Measurements from ENCODE around the gene ALOX12B. TPM values are rescaled to one million over a fixed set of nuclear protein-coding genes. Genes with fewer than 3 reads are reported as not detected.

ALOX12B gene
- total RNA-seq (0.29 and 0.69 TPM in 2 replicates), polyA plus RNA-seq (0.14 and 0.57 TPM in 2 replicates), polyA minus RNA-seq (0.09 and 0.86 TPM in 2 replicates)
- 0.61 TPM for total RNA-seq (2013)

GRCh38 chr17:8087075-8087951 is at the start of gene ALOX12B:
TSS of gene ALOX12B (minus strand) at chr17:8087716. CDS start at chr17:8087442, 274 bp downstream.
- no peak within 1 kb of the TSS for H3K27ac ChIP-seq (ENCODE audit: low read length in 2 of 2)
- ChIA-PET CTCF (interaction anchor here (0.8 to 9.8 kb wide), 6 partner anchors 10 to 32 kb away, joined by 3 to 165 read pairs (median 4); no protein-coding TSS in a partner anchor), POLR2A (interaction anchor here (0.9 kb wide), 1 partner anchor 69 kb away, joined by 6 read pairs; no protein-coding TSS in a partner anchor)
- H3K9me3 ChIP-seq (ENCODE audit: control extremely low read depth in 1 of 3, control insufficient read depth in 2 of 3, insufficient read depth in 1 of 3, low read length in 2 of 3), result peaks cover 0 to 12% (median 0%) of the 10 kb centered on the region in 3 donors
- ATAC-seq (ENCODE audit: low read depth) (no peak), DNase-seq (no peak)
- WGBS (ENCODE audit: insufficient coverage), result 93% methylated on average over 19 of the region's 20 CpGs
- no peak within 1 kb of the TSS for H3K4me2 ChIP-seq (replicated peaks; ENCODE audit: low read depth, low read length, poor library complexity, severe bottlenecking)
- H4K20me1 ChIP-seq (ENCODE audit: control insufficient read depth, insufficient read depth, low read length, poor library complexity, severe bottlenecking), result no peaks in the 10 kb centered on the region
- no peak within 1 kb of the TSS for H3K4me3 ChIP-seq (ENCODE audit: control extremely low read depth in 1 of 5, extremely low read depth in 1 of 5, insufficient read depth in 1 of 5, low read depth in 2 of 5, low read length in 4 of 5)
- intact Hi-C loops (cut with micrococcal nuclease), result no loop called here
- Mint-ChIP-seq H3K4me1 (peaks cover 25% of the 10 kb centered on the region), H3K9me3 (ENCODE audit: insufficient read depth) (no peaks in the 10 kb centered on the region), H3K27me3 (peaks cover 3% of the 10 kb centered on the region), H3K4me3 (no peak within 1 kb of the TSS), H3K27ac (no peak within 1 kb of the TSS)
- H3K4me1 ChIP-seq (ENCODE audit: control insufficient read depth in 2 of 2, insufficient read depth in 2 of 2, low read length in 2 of 2), result peaks cover 20 to 35% of the 10 kb centered on the region in 2 donors
- H2AFZ ChIP-seq (ENCODE audit: insufficient read depth, low read depth, low read length, poor library complexity, severe bottlenecking), result no peak within 1 kb of the TSS
- TF ChIP-seq EZH2 (IDR thresholded peaks at IDR 0.05; ENCODE audit: borderline replicate concordance, insufficient read depth, low read depth, low read length, poor library complexity, severe bottlenecking) (no peak), CTCF (IDR thresholded peaks at IDR 0.05) (no peak)
- no peaks in the 10 kb centered on the region for H3K27me3 ChIP-seq (replicated peaks in 1 of 4; ENCODE audit: control extremely low read depth in 1 of 4, control insufficient read depth in 3 of 4, insufficient read depth in 4 of 4, low read length in 3 of 4)
- no peak within 1 kb of the TSS for H3K9ac ChIP-seq (ENCODE audit: low read length)
- H3K36me3 ChIP-seq (replicated peaks in 1 of 2; ENCODE audit: control extremely low read depth in 1 of 2, control insufficient read depth in 1 of 2, extremely low read depth in 1 of 2, insufficient read depth in 2 of 2, low read length in 1 of 2), result no peaks in the 10 kb centered on the region
- H3K79me2 ChIP-seq (ENCODE audit: control insufficient read depth, insufficient read depth, low read length), result no peaks in the 10 kb centered on the region

GRCh38 chr17:8133941-8134340 is 46.4 kb upstream of the ALOX12B start:
- H3K79me2 ChIP-seq (ENCODE audit: control insufficient read depth, insufficient read depth, low read length), result no peaks in the 10 kb centered on the region
- H3K27ac ChIP-seq (ENCODE audit: low read length in 2 of 2), result no peak overlapping the region
- ChIA-PET CTCF (interaction anchor here (0.7 to 3.2 kb wide), 5 partner anchors 11 to 167 kb away, joined by 3 to 12 read pairs (median 3); partner anchors contain the start of genes CTC1 and HES7), POLR2A (no interaction called here)
- H3K4me1 Mint-ChIP-seq, result no peaks in the 10 kb centered on the region
- H3K4me3 Mint-ChIP-seq, result no peak overlapping the region
- no peaks in the 10 kb centered on the region for H3K9me3 ChIP-seq (ENCODE audit: control extremely low read depth in 1 of 3, control insufficient read depth in 2 of 3, insufficient read depth in 1 of 3, low read length in 2 of 3)
- no peaks in the 10 kb centered on the region for H3K9me3 Mint-ChIP-seq (ENCODE audit: insufficient read depth)
- WGBS (ENCODE audit: insufficient coverage), result 92% methylated on average over 3 of the region's 4 CpGs
- TF ChIP-seq EZH2 (IDR thresholded peaks at IDR 0.05; ENCODE audit: borderline replicate concordance, insufficient read depth, low read depth, low read length, poor library complexity, severe bottlenecking), result no peak
- no peak for TF ChIP-seq CTCF (IDR thresholded peaks at IDR 0.05)
- H3K9ac ChIP-seq (ENCODE audit: low read length), result no peak overlapping the region
- peaks cover 5 to 13% of the 10 kb centered on the region in 2 donors for H3K4me1 ChIP-seq (ENCODE audit: control insufficient read depth in 2 of 2, insufficient read depth in 2 of 2, low read length in 2 of 2)
- no peaks in the 10 kb centered on the region for H3K27me3 Mint-ChIP-seq
- H3K4me3 ChIP-seq (ENCODE audit: control extremely low read depth in 1 of 5, extremely low read depth in 1 of 5, insufficient read depth in 1 of 5, low read depth in 2 of 5, low read length in 4 of 5), result no peak overlapping the region
- H3K4me2 ChIP-seq (replicated peaks; ENCODE audit: low read depth, low read length, poor library complexity, severe bottlenecking), result no peak overlapping the region
- DNase-seq (no peak), ATAC-seq (ENCODE audit: low read depth) (no peak)
- intact Hi-C loops (cut with micrococcal nuclease), result no loop called here
- H3K27me3 ChIP-seq (replicated peaks in 1 of 4; ENCODE audit: control extremely low read depth in 1 of 4, control insufficient read depth in 3 of 4, insufficient read depth in 4 of 4, low read length in 3 of 4), result peaks cover 0 to 3% (median 0%) of the 10 kb centered on the region in 4 experiments
- no peak overlapping the region for H2AFZ ChIP-seq (ENCODE audit: insufficient read depth, low read depth, low read length, poor library complexity, severe bottlenecking)
- H3K27ac Mint-ChIP-seq, result no peak overlapping the region
- no peaks in the 10 kb centered on the region for H3K36me3 ChIP-seq (replicated peaks in 1 of 2; ENCODE audit: control extremely low read depth in 1 of 2, control insufficient read depth in 1 of 2, extremely low read depth in 1 of 2, insufficient read depth in 2 of 2, low read length in 1 of 2)
- H4K20me1 ChIP-seq (ENCODE audit: control insufficient read depth, insufficient read depth, low read length, poor library complexity, severe bottlenecking), result no peaks in the 10 kb centered on the region

All from B cell (primary cell).